Measurements from ENCODE around the gene PLCD3.
"Not testable (repeated sequence)": the region's sequence is repeated elsewhere in the genome, so short reads cannot be mapped to it uniquely, and the experiment has no call there.

PLCD3 gene

DNA sequence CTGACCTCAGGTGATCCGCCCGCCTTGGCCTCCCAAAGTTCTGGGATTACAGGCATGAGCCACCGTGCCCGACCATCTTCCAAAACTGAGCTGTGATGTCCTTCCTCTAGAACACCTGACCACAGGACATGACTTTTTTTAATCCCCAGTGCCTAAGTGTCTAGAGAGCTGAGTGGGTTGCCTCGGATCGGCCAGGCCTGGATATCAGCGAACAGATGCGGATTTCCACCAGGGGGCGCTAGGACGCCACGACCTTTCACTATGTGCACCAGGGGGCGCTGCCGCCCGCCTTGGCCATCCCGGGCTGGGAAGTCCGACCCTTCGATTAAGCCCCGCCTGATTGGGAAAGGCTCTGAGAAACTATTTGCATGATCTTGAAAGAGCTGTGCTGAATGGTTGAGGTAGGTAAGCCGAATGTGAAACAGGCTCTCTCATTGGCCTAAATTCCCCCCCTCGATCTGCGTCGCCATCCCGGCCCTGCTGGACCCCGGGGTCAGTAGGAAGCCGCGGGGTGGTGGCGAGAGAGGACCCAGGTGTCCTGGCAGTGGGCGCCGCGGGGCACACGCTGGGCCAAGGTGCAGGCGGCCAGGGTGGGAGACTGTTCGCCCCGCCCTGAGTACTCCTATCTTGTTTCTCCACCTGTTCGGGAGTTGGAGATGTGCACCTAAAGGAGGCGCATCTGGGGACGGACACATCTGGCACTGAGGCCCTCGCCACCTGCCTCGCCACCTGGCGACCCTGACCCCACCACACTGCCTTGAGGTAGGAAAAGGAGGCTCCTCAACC is 3.1 kb upstream of the PLCD3 start, which contains the start of gene ACBD4:
Gene ACBD4, plus strand, starts transcription at position 496 of the 786 bp plus-strand sequence. CDS start 458 bp downstream, outside the sequence.
- DNase-seq (ENCODE audit: low read depth): peak; percentile 78

DNA sequence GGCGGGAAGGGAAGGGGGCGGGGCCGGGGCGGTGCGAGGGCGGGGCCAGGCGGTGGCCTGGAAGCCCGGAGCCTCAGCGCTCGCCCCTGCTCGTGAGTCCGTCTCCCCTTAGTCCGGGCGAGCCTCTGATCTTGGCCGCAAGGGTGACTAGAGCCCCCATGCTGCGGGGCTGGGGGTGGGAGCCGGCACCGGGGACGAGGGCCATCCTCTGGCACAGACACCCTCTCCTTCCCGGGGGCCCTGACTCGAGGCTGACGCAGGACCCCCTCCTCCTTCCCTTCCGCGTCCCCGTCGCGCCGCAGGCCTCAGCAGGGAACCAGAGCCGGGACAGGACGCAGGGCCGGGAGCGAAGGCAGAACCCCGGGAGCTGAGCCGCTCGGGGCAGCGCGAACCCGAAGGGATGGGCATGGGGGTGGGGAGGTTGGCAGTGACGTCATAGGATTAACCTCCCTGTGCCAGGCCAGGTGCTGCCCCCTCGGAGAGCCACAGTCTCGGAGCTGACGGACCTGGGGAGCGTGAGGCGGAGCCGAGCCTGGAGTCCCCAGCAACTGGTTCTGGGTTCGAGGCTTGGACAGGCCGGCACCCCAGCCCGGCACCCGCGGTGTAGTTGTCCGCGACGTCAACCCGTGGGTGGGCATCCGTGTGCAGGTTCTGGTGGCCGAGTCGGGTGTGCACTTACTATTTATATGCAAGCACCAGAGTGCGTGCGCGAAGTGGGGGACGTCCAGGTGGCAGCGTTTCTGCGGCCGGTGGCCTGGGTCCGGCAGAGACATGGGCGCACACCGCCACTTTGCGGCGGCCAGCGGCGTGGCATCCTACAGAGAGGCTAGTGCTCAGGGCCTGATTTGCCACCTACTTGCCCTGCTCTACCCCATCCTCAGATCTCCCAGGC is 503 bp upstream of the PLCD3 start:
- DNase-seq (ENCODE audit: low read depth): no peak

DNA sequence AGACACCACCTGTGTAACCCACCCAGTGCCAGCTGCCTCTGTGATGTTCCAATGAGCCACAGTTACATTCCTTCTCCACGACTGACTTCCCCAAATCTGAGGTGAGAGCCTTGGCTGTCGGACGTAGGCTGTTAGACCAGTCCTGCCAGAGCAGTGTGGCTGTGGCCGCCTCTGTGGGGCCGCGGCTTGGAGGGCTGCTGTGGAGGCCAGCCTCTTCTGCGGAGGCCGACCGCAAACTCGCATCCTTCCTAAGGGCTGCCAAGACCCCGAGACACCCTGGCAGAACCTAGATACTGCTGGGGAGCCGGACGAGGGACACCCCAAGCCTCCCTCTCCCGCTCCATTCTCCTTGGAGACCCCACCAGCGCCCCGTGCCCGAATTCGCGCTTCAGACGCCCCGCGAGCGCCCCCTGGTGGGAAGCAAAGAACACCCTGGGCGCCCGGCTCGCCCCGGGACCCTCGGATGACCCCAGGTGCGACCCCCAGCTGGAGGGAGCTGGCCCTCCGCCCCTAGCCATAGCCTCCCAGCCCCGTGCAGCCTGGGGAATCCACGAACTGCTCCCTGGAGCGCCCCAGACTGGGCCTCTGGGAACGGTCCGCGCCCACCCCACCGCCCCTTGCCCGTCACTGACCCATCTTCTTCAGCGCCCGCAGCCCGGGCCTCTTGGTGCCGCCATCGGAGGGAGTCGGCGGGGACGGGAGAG is 547 bp downstream of the PLCD3 start:
- DNase-seq (ENCODE audit: low read depth): no peak

DNA sequence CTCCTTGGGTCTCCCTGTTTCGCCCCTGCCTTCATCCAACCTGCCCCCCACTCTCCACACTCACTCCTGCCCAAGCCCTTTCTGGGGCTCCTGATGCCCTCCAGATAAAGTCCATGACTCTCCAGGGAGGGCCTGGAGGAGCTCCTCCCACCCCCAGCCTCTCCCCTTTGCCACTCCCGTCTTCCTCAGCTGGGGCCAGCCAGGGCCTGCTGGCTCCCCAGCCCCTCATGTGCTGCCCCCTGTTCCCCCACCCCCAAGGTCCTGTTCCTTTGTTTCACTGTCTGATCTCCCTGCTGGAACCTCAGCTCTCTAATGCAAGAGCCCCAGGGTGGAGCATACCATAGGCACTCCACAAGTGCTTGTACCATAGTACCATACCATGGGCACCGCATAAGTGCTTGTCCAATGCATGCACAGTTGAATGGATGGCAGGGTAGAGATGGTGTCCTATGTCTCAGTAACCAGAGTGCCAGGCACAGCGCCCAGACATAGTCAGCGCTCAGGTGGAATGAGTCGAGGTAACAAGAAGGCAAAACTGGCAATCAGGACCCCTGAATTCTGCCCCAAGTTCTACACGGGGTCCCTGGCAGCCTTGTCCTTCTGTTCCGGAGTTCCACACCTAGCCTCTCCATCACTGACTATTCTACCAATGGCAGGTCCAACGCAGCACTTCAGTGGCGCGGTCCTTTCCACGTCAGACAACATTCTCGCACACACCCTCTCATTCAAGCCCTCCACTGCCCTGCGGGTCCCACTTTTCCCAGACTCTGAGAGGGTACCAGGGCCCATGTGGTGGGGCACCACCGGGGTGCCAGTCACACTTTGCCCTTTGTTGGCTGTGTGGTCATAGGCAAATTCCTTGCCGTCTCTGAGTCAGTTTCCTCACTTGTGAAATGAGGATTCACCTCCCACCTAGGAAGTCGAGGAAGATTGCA is 1.4 kb downstream of the PLCD3 start:
- DNase-seq (ENCODE audit: low read depth): no peak

DNA sequence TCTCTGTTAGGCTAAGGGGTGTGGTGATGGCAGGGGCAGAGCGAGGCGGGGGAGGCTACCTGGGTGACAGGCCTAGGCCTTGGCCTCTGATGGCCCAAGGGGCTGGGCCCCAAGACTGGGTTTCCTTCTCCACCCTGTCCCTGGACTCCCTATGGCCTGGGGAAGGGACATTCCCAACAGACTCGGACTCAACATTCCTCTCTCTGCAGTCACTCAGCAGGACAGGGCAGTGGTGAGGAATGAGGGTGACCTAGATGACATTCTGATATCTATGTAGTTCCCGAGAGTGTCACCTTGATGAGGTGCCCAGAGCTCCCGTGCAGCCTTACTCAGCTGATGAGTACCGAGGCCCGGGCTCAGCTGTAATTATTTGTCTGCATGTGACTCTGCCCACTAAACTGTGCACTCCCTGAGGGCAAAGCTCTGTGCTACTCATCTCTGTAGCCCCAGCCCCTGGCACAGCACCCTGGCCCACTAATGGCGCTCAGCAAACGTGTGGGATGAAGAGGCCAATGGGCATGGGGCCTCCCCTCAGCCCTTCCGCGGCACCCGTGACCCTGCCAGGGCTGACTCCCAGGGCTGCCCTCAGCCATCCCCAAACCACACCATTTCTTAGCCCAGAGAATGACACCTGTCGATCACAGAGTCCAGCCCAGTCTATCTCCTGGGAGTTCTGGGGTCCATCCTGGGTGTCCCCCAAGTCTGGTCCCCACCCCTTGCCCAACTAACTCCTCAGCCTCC is 2.2 kb downstream of the PLCD3 start:
- DNase-seq (ENCODE audit: low read depth): no peak

DNA sequence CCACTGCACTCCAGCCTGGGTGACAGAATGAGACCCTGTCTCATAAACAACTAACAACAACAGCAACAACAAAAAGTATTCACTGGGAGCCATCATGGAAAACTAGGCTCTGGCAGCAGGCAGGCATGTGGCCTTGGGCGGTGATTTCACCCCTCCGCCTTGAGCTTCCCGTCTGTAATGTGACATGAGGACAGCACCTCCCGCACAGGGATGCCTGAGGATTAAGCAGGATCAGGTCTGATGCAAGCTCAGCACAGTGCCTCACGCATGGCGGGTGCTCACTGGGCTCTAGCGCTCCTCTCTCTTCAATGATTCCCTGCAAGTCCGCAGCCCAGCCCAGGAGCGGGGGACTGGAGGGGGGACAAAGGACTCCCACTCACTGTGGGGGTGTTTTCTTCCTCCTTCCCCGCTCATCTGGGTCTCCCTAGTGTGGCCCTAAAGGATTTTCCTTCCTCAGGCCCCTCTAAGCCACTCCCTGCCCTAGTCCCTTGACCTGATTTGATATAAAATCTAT is 2.8 kb downstream of the PLCD3 start:
- DNase-seq (ENCODE audit: low read depth): no peak

DNA sequence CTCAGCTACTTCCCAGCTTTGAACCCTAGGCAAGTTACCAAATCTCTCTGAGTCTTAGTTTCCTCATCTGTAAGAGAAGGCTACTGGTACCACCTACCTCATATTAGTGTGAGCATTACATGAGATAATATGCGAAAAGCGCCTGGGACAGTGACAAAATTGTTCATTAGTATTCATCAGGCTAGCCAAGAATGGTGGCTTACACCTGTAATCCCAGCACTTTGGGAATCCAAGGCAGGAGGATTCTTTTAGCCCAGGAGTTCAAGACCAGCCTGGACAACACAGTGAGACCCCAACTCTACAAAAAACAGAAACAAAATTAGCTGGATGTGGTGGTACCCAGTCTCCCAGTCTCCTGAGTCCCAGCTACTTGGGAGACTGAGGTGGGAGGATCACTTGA is 3.3 kb downstream of the PLCD3 start:
- DNase-seq (ENCODE audit: low read depth): no peak

DNA sequence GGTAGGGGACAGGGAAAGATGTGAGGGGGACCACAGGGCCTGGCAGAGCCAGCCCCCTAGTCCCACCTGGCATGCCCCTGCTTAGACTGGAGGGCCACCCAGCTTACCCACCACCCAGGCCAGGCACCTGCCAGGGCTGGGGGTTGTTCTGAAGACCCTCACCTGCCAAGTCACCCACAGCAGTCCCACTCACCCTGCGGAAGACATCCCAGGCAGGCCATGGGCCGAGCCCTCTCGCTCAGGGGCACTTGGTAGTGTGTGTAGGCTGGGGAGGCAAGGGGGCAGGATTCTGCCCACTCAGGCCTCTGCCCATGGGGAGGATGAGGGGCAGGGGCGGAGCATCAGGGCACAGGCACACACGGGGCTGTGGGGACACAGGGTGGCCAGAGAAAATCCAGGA is 4.0 kb downstream of the PLCD3 start:
- DNase-seq (ENCODE audit: low read depth): no peak

DNA sequence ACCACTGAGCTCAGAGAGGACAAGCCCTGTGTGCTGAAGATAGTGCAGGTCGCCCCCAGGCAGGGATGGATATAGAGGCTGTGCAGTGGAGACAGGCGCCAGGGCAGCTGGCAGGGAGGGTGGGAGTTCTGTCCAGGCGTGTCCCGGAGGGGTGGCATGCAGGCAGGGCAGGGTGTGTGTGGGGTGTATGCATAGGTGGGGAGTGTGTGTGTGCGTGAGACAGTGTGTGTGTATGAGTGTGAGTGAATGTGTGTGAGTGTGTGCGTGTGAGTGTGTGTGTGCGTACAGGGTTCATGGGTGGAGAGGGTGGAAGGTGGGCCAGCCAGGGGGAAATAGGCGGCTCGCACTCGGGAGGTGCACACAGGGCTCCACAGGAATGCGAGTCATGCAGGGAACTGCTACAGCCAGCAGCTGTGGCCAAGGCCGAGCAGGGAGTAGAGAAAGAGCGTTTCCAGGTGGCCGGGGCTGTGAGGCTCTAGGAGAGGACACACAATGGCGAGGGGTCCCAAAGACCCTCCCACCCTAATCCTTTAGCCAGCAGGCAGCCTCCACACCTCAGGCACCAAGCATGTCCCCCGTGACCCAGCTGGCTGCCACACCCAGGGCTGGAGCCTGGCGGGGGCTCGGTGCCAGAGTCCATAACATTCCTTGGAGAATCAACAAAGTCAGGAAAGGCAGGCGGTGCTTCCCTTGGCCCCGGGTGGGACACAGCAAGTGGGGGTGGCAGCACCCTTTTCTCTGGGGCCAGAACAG is 4.6 kb downstream of the PLCD3 start:
- no peak for DNase-seq (ENCODE audit: low read depth)

DNA sequence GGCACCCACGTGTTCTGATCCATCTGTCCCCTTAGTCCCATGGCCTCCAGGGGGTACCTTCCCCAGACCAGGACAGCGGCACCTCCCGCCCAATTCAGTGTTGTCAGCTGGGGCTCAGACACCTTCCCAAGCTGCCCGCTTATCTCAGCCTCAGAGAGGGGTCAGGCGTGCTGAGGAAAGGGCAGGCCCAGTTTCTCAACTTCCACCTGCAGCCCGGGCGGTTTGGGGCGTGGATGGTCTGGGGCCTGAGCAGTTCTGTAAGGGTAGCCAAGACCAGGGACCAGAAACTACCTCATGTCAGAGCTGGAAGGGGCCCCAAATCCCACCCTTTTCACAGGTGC is 5.1 kb downstream of the PLCD3 start:
- no peak for DNase-seq (ENCODE audit: low read depth)

DNA sequence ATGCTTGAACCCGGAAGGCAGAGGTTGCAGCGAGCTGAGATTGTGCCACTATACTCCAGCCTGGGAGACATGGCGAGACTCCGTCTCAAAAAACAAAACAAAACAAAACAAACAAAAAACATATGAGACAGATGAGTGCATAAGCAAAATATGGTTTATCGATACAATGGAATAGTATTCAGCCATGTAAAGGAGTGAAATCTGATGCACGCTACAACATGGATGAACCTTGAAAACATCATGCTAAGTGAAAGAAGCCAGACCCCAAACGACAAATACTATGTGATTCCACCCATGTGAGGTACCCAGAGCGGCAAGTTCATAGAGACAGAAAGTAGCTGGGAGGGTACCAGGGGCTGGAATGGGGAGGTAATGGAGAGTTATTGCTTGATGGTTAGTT is 6.8 kb downstream of the PLCD3 start:
- no peak for DNase-seq (ENCODE audit: low read depth)

DNA sequence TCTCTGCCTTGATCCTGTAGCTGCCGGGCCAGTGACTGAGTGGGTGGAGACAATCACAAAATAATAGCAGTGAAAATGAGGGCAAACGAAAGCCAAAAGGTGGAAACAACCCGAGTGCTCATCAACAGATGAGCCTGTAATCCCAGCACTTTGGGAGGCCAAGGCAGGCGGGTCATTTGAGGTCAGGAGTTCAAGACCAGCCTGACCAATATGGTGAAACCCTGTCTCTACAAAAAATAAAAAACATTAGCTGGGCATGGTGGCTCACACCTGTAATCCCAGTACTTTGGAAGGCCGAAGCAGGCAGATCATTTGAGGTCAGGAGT is 7.6 kb downstream of the PLCD3 start:
- DNase-seq (ENCODE audit: low read depth): not testable (repeated sequence)

DNA sequence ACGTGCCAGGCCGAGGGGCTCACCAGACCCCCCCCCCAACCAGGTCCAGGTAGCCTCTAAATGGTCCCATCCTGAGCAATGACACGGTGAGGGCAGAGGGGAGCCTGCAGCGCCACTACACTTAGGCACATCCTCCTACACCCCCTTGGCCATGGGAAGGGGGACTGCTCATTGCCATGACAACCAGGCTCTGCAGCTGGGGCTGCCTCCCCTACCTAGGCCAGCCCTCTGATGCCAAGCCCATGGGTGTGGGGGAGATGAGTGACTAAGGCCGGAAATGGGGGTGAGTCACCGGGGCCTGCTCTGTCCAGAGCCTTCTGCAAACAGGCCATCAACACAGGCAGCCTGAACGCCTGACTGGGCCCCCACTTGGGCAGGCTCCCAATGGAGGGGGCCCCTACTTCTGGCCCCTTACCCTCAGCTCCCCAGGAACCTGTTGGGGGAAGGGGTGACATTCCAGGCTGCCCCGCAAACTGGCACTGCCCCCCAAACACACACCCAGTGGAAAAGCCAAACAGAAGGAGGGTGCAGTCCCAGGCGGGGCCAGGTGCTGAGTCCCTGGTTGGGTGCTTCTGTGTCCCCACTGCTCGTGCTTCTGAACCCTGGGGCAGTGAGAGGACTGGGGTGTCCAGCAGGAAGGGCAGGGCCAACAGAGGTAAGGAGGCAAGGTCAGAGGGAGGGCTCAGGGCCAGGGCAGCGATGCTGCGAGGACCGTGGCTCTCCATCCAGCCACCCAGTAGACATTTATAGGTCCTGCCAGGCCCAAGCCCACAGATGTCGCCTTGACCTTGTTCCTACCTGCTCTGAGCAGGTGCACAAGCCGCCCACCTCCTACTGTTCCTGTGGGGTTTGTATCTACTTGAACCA is 8.2 kb downstream of the PLCD3 start:
- peak; percentile 68 for DNase-seq (ENCODE audit: low read depth)

DNA sequence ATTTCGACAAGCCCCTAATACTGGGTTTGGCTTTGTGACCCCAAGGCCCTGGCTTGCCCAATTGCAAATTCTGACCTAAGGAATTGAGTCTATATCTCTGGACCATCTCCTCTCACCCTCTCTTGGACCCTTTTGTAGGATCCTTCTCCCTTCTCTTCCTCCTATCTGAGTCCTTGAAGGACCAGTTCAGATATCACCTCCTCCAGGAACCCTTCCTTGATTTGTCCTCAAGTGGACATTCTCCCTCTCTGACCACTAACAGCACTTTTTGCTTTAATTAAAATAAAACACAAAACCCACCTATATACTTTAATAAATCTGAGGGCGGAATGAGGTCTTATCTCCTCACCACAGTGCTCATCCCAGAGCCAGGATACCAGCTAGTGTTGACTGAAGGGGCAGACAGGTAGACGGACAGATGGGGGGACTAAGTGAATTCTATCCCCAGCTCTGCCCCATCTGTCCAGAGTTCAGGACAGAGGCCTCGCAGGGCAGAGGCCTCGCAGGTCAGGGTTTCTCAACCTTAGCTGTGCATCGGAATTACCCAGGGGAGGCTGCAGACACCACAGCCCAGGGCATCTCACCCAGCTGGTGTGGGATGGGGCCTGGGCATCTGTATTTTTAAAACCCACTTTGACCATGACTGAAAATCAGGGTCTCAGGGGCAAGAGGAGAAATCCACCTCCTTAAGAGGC is 9.1 kb downstream of the PLCD3 start:
- no peak for DNase-seq (ENCODE audit: low read depth)

DNA sequence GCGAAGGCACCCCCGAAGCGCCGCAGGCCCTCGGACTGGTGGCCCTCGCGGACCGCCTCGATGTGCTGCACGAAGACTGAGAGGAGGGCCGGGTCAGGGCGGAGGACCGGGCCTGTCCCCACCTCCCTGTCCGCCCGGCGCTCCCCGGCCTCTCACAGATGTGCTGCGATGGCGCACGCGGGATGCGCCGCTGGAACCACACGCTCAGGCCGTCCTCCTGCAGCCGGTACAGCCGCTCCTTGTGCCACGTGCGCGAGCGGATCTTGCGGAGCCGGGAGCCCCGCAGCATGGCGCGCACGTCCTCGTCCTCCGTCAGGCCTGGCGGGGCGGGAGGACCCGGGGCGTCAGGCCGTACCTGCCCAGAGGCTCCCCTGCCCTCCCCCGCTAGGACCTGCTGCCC is 11.3 kb downstream of the PLCD3 start:
- no peak for DNase-seq (ENCODE audit: low read depth)

DNA sequence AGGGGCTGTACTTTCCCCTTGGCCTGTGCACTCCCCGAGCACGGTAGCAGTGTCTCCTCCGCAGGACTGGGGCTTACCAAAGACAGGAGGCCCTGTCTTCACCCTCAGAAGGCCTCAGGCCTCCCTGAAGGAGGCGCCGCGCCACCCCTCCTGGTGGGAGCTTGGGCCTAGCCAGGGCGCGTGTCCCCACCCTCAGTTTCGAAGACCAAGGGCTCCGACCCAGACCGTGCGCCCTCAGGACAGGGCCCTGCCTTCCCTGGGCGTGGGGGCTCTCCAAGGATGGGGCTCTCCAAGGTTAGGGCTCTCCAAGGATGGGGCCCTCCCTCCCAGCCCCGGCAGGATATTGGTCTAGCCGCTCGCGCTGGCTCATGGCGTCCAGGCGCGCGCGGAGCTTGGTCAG is 11.8 kb downstream of the PLCD3 start:
- no peak for DNase-seq (ENCODE audit: low read depth)

DNA sequence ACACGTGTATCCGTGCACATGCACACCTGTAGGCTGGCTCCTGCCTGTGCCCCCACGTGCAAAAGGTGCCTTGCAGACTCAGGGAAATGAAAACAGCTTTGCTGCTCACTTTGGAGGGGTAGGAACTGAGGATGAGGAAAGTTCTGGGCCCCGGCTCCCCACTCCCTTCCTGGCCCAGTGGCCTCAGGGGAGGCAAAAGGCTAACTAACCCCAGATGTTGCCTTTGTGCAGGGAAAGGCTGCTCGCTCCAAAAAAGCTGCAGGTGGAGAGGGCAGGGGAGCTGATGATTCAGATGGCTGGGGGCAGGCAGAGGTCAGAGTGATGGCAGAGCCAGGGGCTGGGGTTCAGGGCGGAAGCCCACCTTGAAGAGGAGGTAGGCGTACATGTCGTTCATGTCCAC is 12.4 kb downstream of the PLCD3 start:
- DNase-seq (ENCODE audit: low read depth): no peak

DNA sequence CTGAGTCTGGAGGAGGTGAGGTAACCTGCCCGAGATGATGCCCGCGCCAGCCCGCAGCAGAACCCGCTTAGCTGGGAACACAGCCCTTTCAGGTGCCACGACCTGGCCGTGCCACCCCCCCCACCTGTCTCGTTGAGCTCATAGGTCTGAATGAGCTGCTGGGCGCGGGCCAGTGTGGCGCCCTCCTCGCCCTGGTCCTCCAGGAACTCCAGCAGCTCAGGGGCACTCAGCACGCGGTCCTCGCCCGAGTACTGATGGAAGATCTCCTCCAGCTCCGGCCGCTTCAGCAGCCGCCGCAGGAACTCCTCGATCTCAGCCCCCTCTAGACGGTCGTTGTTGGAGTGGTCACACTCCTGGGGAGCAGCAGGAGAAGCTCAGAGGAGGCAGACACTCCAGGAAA is 13.6 kb downstream of the PLCD3 start:
- DNase-seq (ENCODE audit: low read depth): no peak

Measured in HS-27A (cell line).